K562 (cell line): Measurements from ENCODE around the gene TNRC6B. TPM values are rescaled to one million over a fixed set of nuclear protein-coding genes. Genes with fewer than 3 reads are reported as not detected.

ENCODE experiments used
- ELF2 ChIP-seq: fragments of 250-450 bp; sonication (Bioruptor Pico); IDR thresholded peaks from 2 replicates; pipeline ENCODE4 v1.5.0; 2021; ENCODE audit warnings: mild to moderate bottlenecking
- ILF3 ChIP-seq: fragments of 450-650 bp; IDR thresholded peaks from 2 replicates; pipeline ENCODE4 v1.6.1; 2018; ENCODE audit warnings: antibody characterized with exemption, mild to moderate bottlenecking, moderate library complexity, borderline replicate concordance
- IRF9 ChIP-seq: fragments of 450-650 bp; IDR thresholded peaks from 2 replicates; pipeline ENCODE4 v1.6.1; 2016; ENCODE audit warnings: missing biosample characterization, missing genetic modification characterization
- MAFK ChIP-seq: IDR thresholded peaks from 2 replicates; pipeline ENCODE4 v1.6.1; 2011; ENCODE audit warnings: low read length, improper control_type of control experiment
- MCM7 ChIP-seq, 2 experiments: fragments of 450-650 bp; IDR thresholded peaks; 2 replicates each; pipeline ENCODE4 v1.6.1; 2016 to 2018
- MNT ChIP-seq, 2 experiments: fragments of 450-650 bp; conservative IDR thresholded peaks; 2 replicates each; pipeline ENCODE4 v1.6.1; 2017; ENCODE audit warnings: mild to moderate bottlenecking in 2 of 2, moderate library complexity in 2 of 2
- MTA2 ChIP-seq: fragments of 450-650 bp; IDR thresholded peaks from 2 replicates; pipeline ENCODE4 v1.6.1; 2016; ENCODE audit warnings: low read depth
- PHTF2 ChIP-seq: fragments of 250-450 bp; sonication (Bioruptor Pico); IDR thresholded peaks from 2 replicates; pipeline ENCODE4 v1.5.0; 2021; ENCODE audit warnings: mild to moderate bottlenecking
- PML ChIP-seq: IDR thresholded peaks from 2 replicates; pipeline ENCODE4 v1.6.1; 2012; ENCODE audit warnings: low read length, inconsistent platforms
- POLR2G ChIP-seq: fragments of 200-400 bp; formaldehyde crosslinking; IDR thresholded peaks from 2 replicates; pipeline ENCODE4 v1.6.1; 2017; ENCODE audit warnings: low read depth, mild to moderate bottlenecking, antibody characterized with exemption, low read length, moderate library complexity
- REST ChIP-seq, 2 experiments: fragments of 450-650 bp; formaldehyde crosslinking in 1 of 2; IDR thresholded peaks; 2 replicates each; pipeline versions ENCODE4 v1.4.0 to v1.6.1; 2014 to 2020; ENCODE audit warnings: mild to moderate bottlenecking in 2 of 2, borderline replicate concordance in 1 of 2, low read depth in 1 of 2
- SMAD1 ChIP-seq: fragments of 150-350 bp; IDR thresholded peaks from 2 replicates; pipeline ENCODE4 v1.6.1; 2014; ENCODE audit warnings: low read length, low read depth; ENCODE audit not compliant: partially characterized antibody
- TFAP4 ChIP-seq: sonication (generic); formaldehyde crosslinking; IDR thresholded peaks from 2 replicates; pipeline ENCODE4 v1.8.0; 2022; ENCODE audit warnings: missing genetic modification reagents, mild to moderate bottlenecking, moderate library complexity, borderline replicate concordance
- TRIM25 ChIP-seq: fragments of 450-650 bp; IDR thresholded peaks from 2 replicates; pipeline ENCODE4 v1.7.0; 2016; ENCODE audit warnings: borderline replicate concordance
- ZNF165 ChIP-seq: fragments of 250-450 bp; sonication (Bioruptor Pico); IDR thresholded peaks from 2 replicates; pipeline ENCODE4 v1.4.0; 2020; ENCODE audit warnings: borderline replicate concordance
- ZNF324 ChIP-seq: fragments of 250-450 bp; sonication (Bioruptor Pico); IDR thresholded peaks from 2 replicates; pipeline ENCODE4 v1.4.0; 2020; ENCODE audit warnings: mild to moderate bottlenecking
- polyA plus RNA-seq, 8 experiments: library from polyadenylated mRNA; depleted of rRNA in 4 of 8; stranded (reverse) in 5 of 8; unstranded in 3 of 8; fragments of >200 nt; fragmentation: Nextera tagmentation in 2 of 8; fragmentation: Illumina TruSeq in 1 of 8; extraction: Ambion mirVana in 2 of 8; extraction: Trizol in 1 of 8; gene quantifications; 2 replicates each; pipeline versions ENCODE4 v1.2.1 to v1.2.3, GENCODE V29; 2011 to 2014; ENCODE audit warnings: inconsistent platforms in 1 of 8, missing spikeins in 1 of 8
- total RNA-seq, 7 experiments: library from RNA; depleted of rRNA in 6 of 7; stranded (reverse); fragments of >200 nt in 6 of 7; fragmentation: Illumina TruSeq in 2 of 7; extraction: Trizol in 2 of 7; gene quantifications; 2 replicates each; pipeline versions ENCODE4 v1.2.1 to v1.2.3, GENCODE V29; 2011 to 2021; ENCODE audit warnings: low replicate concordance in 1 of 7

TNRC6B gene
- total and polyA plus RNA-seq, 9 of the 15 experiments (the other 6 are each of a cell fraction or from before 2014, with no cell fraction given): 0.96 to 18.8 (median 10.8) TPM

GRCh38 chr22:40263191-40263590 lies 85.5 kb downstream of the TNRC6B start (continued):
- TF ChIP-seq POLR2G (no peak), MAFK (no peak), ILF3 (no peak), TFAP4 (peak; percentile 60), TRIM25 (no peak), SMAD1 (no peak), ELF2 (no peak), PML (no peak), ZNF165 (CRISPR knock-in tag) (no peak), MCM7 (IDR thresholded peaks at IDR 0.05) (no peak), REST (IDR thresholded peaks at IDR 0.05; ENCODE audit: borderline replicate concordance) (no peak), REST (CRISPR knock-in tag; IDR thresholded peaks at IDR 0.05; ENCODE audit: low read depth) (no peak), IRF9 (no peak), PHTF2 (CRISPR knock-in tag) (no peak), ZNF324 (CRISPR knock-in tag) (no peak), MTA2 (no peak), MNT (conservative IDR thresholded peaks at IDR 0.05) (peak in 1 of 2 experiments; percentile 74; a peak in 3 of 4 replicates)
